H1 (cell line): ENCODE measurements around the gene PSMG2. TPM values are rescaled to one million over a fixed set of nuclear protein-coding genes. Genes with fewer than 3 reads are reported as not detected.

Experiments used
- CTCF ChIA-PET: fragments of 300-600 bp; sonication (Branson Sonifier 250); formaldehyde crosslinking; loops from one replicate; lab custom pipeline; 2021; ENCODE audit not compliant: partially characterized antibody; lab: Charles Lee
- POLR2A ChIA-PET: fragments of 300-600 bp; sonication (Branson Sonifier 250); formaldehyde crosslinking; loops from one replicate; lab custom pipeline; 2021; ENCODE audit warnings: inconsistent platforms; ENCODE audit not compliant: partially characterized antibody; lab: Charles Lee
- DNase-seq, 2 experiments: peaks; one replicate each; pipeline versions ENCODE4 v3.0.0 to v3.0.0-alpha.2; 2010 to 2022; ENCODE audit warnings: low spot score in 2 of 2, low read depth in 1 of 2, mixed read lengths in 1 of 2
- FAIRE-seq: peaks from 2 replicates; lab custom pipeline; 2011; peaks lifted over from hg19 to GRCh38; lab: Jason Lieb, UNC
- H2AFZ ChIP-seq: 2 replicates; pipeline ENCODE4 v1.8.1; 2012; ENCODE audit warnings: low read length, inconsistent platforms
- H2AK5ac ChIP-seq: 2 replicates; pipeline ENCODE4 v1.6.1; 2013; ENCODE audit warnings: low read depth, low read length
- H2BK120ac ChIP-seq: replicated peaks from 2 replicates; pipeline ENCODE3; 2013; ENCODE audit warnings: low read depth, low read length, inconsistent platforms
- H2BK12ac ChIP-seq: 2 replicates; pipeline ENCODE4 v1.6.1; 2013; ENCODE audit warnings: low read depth, low read length
- H2BK15ac ChIP-seq: 2 replicates; pipeline ENCODE4 v1.6.1; 2013; ENCODE audit warnings: low read length
- H2BK20ac ChIP-seq: 2 replicates; pipeline ENCODE4 v1.6.1; 2013; ENCODE audit warnings: low read length
- H2BK5ac ChIP-seq: 2 replicates; pipeline ENCODE4 v1.6.1; 2013; ENCODE audit warnings: low read depth, low read length
- H3K14ac ChIP-seq: 2 replicates; pipeline ENCODE4 v1.6.1; 2013; ENCODE audit warnings: inconsistent platforms; ENCODE audit not compliant: insufficient read length
- H3K18ac ChIP-seq: 2 replicates; pipeline ENCODE4 v1.6.1; 2013; ENCODE audit warnings: low read length; ENCODE audit errors: extremely low read depth
- H3K23ac ChIP-seq: 2 replicates; pipeline ENCODE4 v1.6.1; 2013; ENCODE audit warnings: inconsistent platforms; ENCODE audit not compliant: insufficient read length
- H3K23me2 ChIP-seq: 2 replicates; pipeline ENCODE4 v1.6.1; 2013; ENCODE audit warnings: low read depth, low read length
- H3K27ac ChIP-seq: 2 replicates; pipeline ENCODE4 v1.6.1; 2011; ENCODE audit warnings: low read depth, low read length, inconsistent platforms
- H3K27me3 ChIP-seq, 4 experiments: replicated peaks in 1 of 4; 1 replicate in 1 of 4; 2 replicates in 3 of 4; pipeline versions ENCODE4 v1.6.1 to v1.8.1; 2011 to 2013; ENCODE audit warnings: low read length in 3 of 4, mild to moderate bottlenecking in 3 of 4, inconsistent platforms in 2 of 4, mixed read lengths in 2 of 4, moderate library complexity in 1 of 4; ENCODE audit not compliant: control insufficient read depth in 3 of 4, insufficient read depth in 3 of 4; ENCODE audit errors: extremely low read depth in 1 of 4
- H3K36me3 ChIP-seq, 4 experiments: 2 replicates each; pipeline versions ENCODE4 v1.6.1 to v1.8.1; 2011 to 2013; ENCODE audit warnings: mild to moderate bottlenecking in 4 of 4, low read length in 3 of 4, moderate library complexity in 2 of 4, control low read depth in 1 of 4, inconsistent platforms in 1 of 4; ENCODE audit not compliant: insufficient read depth in 4 of 4, control insufficient read depth in 2 of 4
- H3K4ac ChIP-seq: replicated peaks from 2 replicates; pipeline ENCODE3; 2013; ENCODE audit warnings: low read length, low read depth, mixed read lengths, inconsistent platforms; ENCODE audit not compliant: insufficient read length
- H3K4me1 ChIP-seq, 4 experiments: replicated peaks in 1 of 4; 1 replicate in 1 of 4; 2 replicates in 3 of 4; pipeline versions ENCODE4 v1.6.1 to v1.8.1; 2011 to 2013; ENCODE audit warnings: low read length in 3 of 4, inconsistent platforms in 2 of 4, mixed read lengths in 1 of 4; ENCODE audit not compliant: insufficient read depth in 4 of 4, control insufficient read depth in 3 of 4
- H3K4me2 ChIP-seq, 2 experiments: 2 replicates each; pipeline versions ENCODE4 v1.6.1 to v1.8.1; 2011 to 2013; ENCODE audit warnings: low read depth in 2 of 2, low read length in 2 of 2, control low read depth in 1 of 2, inconsistent platforms in 1 of 2, mild to moderate bottlenecking in 1 of 2; ENCODE audit not compliant: insufficient read depth in 1 of 2
- H3K4me3 ChIP-seq, 4 experiments: fragments of 200-600, 300-600 bp in 1 of 4; sonication (generic), shearing (Covaris generic), sonication (Bioruptor Twin) in 1 of 4; 2 replicates each; pipeline versions ENCODE4 v1.5.1 to v1.8.1; 2011 to 2016; ENCODE audit warnings: low read length in 4 of 4, low read depth in 3 of 4, control low read depth in 2 of 4, inconsistent platforms in 2 of 4, mild to moderate bottlenecking in 2 of 4, mixed read lengths in 1 of 4, moderate library complexity in 1 of 4; ENCODE audit not compliant: insufficient read depth in 2 of 4; ENCODE audit errors: extremely low read depth in 1 of 4
- H3K56ac ChIP-seq: replicated peaks from 2 replicates; pipeline ENCODE3; 2013; ENCODE audit warnings: low read depth, mild to moderate bottlenecking, mixed read lengths, low read length, inconsistent platforms; ENCODE audit not compliant: insufficient read length
- H3K79me1 ChIP-seq: 2 replicates; pipeline ENCODE4 v1.6.1; 2013; ENCODE audit warnings: low read depth, low read length, control low read depth
- H3K79me2 ChIP-seq, 2 experiments: 2 replicates each; pipeline versions ENCODE4 v1.6.1 to v1.8.1; 2012 to 2013; ENCODE audit warnings: low read length in 2 of 2, mild to moderate bottlenecking in 2 of 2, inconsistent platforms in 1 of 2; ENCODE audit not compliant: insufficient read depth in 2 of 2, control insufficient read depth in 1 of 2
- H3K9ac ChIP-seq, 4 experiments: replicated peaks in 1 of 4; 1 replicate in 1 of 4; 2 replicates in 3 of 4; pipeline versions ENCODE4 v1.6.1 to v1.8.1; 2011 to 2013; ENCODE audit warnings: low read depth in 3 of 4, low read length in 3 of 4, control low read depth in 2 of 4, mild to moderate bottlenecking in 2 of 4, moderate library complexity in 2 of 4, inconsistent platforms in 1 of 4; ENCODE audit errors: extremely low read depth in 1 of 4
- H3K9me3 ChIP-seq, 2 experiments: 2 replicates each; pipeline versions ENCODE4 v1.6.1 to v1.8.1; 2012 to 2013; ENCODE audit warnings: mild to moderate bottlenecking in 2 of 2, moderate library complexity in 2 of 2, control low read depth in 1 of 2, inconsistent platforms in 1 of 2, low read depth in 1 of 2, low read length in 1 of 2, mixed read lengths in 1 of 2; ENCODE audit not compliant: insufficient read depth in 2 of 2
- H4K20me1 ChIP-seq, 2 experiments: replicated peaks in 1 of 2; 2 replicates each; pipeline versions ENCODE3 to v1.8.1; 2011 to 2013; ENCODE audit warnings: inconsistent platforms in 2 of 2, low read length in 2 of 2, mild to moderate bottlenecking in 1 of 2; ENCODE audit not compliant: insufficient read depth in 2 of 2, control insufficient read depth in 1 of 2
- H4K5ac ChIP-seq: 2 replicates; pipeline ENCODE4 v1.6.1; 2013; ENCODE audit warnings: low read length, low read depth, mixed read lengths, inconsistent platforms; ENCODE audit not compliant: insufficient read length
- H4K8ac ChIP-seq: 2 replicates; pipeline ENCODE4 v1.8.0; 2013; ENCODE audit warnings: mild to moderate bottlenecking, moderate library complexity, low read length, inconsistent platforms; ENCODE audit not compliant: insufficient read depth; ENCODE audit errors: extremely low read depth
- H4K91ac ChIP-seq: replicated peaks from 2 replicates; pipeline ENCODE3; 2013; ENCODE audit warnings: low read length, mixed read lengths, inconsistent platforms; ENCODE audit not compliant: insufficient read length
- EGR1 ChIP-seq: IDR thresholded peaks from 2 replicates; pipeline ENCODE4 v1.6.1; 2011; ENCODE audit warnings: low read depth, low read length, borderline replicate concordance
- EP300 ChIP-seq, 2 experiments: IDR thresholded peaks; 1 replicate in 1 of 2; 2 replicates in 1 of 2; pipeline ENCODE4 v1.6.1; 2011 to 2012; ENCODE audit warnings: low read depth in 2 of 2, low read length in 2 of 2, mild to moderate bottlenecking in 2 of 2, borderline replicate concordance in 1 of 2, inconsistent platforms in 1 of 2, moderate library complexity in 1 of 2
- FOSL1 ChIP-seq: IDR thresholded peaks from 2 replicates; pipeline ENCODE4 v1.6.1; 2011; ENCODE audit warnings: mild to moderate bottlenecking, low read depth, low read length, moderate library complexity; ENCODE audit not compliant: insufficient read depth
- KDM4A ChIP-seq: IDR thresholded peaks from one replicate; pipeline ENCODE4 v1.7.1; 2012; ENCODE audit warnings: low read depth, mild to moderate bottlenecking, moderate library complexity, low read length, inconsistent platforms; ENCODE audit not compliant: severe bottlenecking
- MAFK ChIP-seq: IDR thresholded peaks from 2 replicates; pipeline ENCODE4 v1.6.1; 2012; ENCODE audit warnings: low read depth, mild to moderate bottlenecking, improper control_type of control experiment, low read length
- POLR2A ChIP-seq, 2 experiments: IDR thresholded peaks; 1 replicate in 1 of 2; 2 replicates in 1 of 2; pipeline ENCODE4 v1.6.1; 2011; ENCODE audit warnings: low read depth in 2 of 2, low read length in 2 of 2, mild to moderate bottlenecking in 2 of 2; ENCODE audit errors: control extremely low read depth in 1 of 2
- RBBP5 ChIP-seq: IDR thresholded peaks from 2 replicates; pipeline ENCODE4 v1.7.1; 2012; ENCODE audit warnings: low read depth, mild to moderate bottlenecking, inconsistent platforms, low read length, moderate library complexity, borderline replicate concordance
- SAP30 ChIP-seq: fragments of 300-600 bp; sonication (generic); IDR thresholded peaks from 2 replicates; pipeline ENCODE4 v1.7.1; 2012; ENCODE audit warnings: low read length, moderate library complexity, mild to moderate bottlenecking, inconsistent platforms; ENCODE audit not compliant: insufficient read depth, insufficient replicate concordance
- SUZ12 ChIP-seq: fragments of 200-600 bp; sonication (generic); IDR thresholded peaks from 2 replicates; pipeline ENCODE4 v1.6.1; 2012; ENCODE audit warnings: mild to moderate bottlenecking, inconsistent platforms, low read length, moderate library complexity, mixed read lengths
- TCF12 ChIP-seq: IDR thresholded peaks from 2 replicates; pipeline ENCODE4 v1.6.1; 2011; ENCODE audit warnings: low read depth, mild to moderate bottlenecking, low read length
- WGBS, 2 experiments: shearing (Covaris generic) in 1 of 2; methylation state at CpG; one replicate each; pipeline versions ENCODE4 v1.1.6 to v1.1.7; 2013 to 2015; ENCODE audit warnings: low lambda C conversion rate in 2 of 2, mixed read lengths in 2 of 2, inconsistent platforms in 1 of 2, low coverage in 1 of 2, missing lambda C conversion rate in 1 of 2; ENCODE audit not compliant: insufficient replicate concordance in 2 of 2, insufficient coverage in 1 of 2, insufficient read length in 1 of 2; ENCODE audit errors: extremely low coverage in 1 of 2, missing lambda C conversion rate in 1 of 2; 5-methylcytosine and 5-hydroxymethylcytosine counted together
- polyA plus RNA-seq, 7 experiments: library from polyadenylated mRNA; depleted of rRNA in 3 of 7; stranded (reverse) in 5 of 7; unstranded in 2 of 7; fragments of >200 nt in 5 of 7; fragments of 200-250 nt in 2 of 7; gene quantifications; 1 replicate in 5 of 7; 2 replicates in 1 of 7; 4 replicates in 1 of 7; pipeline versions ENCODE4 v1.2.1 to v1.2.3, GENCODE V29; 2011 to 2013; ENCODE audit warnings: missing spikeins in 2 of 7, mixed read lengths in 2 of 7
- total RNA-seq: library from RNA; stranded (reverse); fragmentation: NEBNext Ultra II Directional; extraction: Animal tissue kit (Norgen Biotek cat#: 25700); gene quantifications from 2 replicates; pipeline ENCODE4 v1.2.1, GENCODE V29; 2021
- TF ChIP-seq, protein P1 (sequence below): IDR thresholded peaks from 2 replicates; pipeline ENCODE4 v1.6.1; 2012; ENCODE audit warnings: low read length, inconsistent platforms

Gene PSMG2
- total and polyA plus RNA-seq, 2 of the 8 experiments (the other 6 are each of a cell fraction or from before 2014, with no cell fraction given), result 52.9 to 79.3 TPM

DNA sequence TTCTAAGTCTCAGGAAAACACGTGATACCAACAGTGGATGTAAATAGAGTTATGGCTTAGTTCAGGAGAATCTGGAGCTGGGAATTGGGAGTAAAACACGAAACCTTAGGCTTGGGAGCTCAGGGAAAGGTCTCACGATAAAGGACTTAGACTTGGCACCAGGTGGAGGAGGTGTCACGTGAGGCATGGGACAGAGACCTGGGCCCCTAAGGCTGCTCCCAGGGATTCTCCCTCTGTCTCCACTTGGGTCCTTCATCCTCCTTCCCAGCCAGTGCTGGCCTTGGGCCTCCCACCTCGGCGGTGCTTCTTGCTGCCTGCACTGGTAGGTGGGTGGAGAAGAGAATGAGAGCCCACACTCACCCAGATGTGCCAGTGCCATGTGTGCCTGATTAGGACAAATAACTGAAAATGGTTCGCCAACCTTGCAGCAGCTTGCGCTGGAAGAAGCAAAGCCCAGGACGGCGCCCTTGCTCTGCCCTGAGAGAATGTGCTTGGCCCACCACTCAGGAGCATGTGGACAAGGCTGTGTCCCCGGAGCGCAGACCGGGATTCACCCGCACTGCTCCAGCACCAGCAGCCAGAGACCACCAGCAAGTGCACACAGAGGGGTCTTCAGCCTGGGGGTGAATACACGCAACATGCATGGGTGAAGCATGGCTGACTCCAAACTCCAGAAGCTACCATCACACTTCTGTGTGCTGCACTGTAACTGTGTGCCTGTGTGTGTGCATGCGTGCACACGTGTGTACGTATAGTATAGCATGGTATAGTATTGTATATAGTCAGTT is 48.1 kb downstream of the PSMG2 start:
- no peak for DNase-seq
- H3K36me3 ChIP-seq, result no peaks in the 10 kb centered on the region
- no peak overlapping the region for H3K23ac ChIP-seq
- no peak overlapping the region for H3K4me3 ChIP-seq
- H3K18ac ChIP-seq, result no peak overlapping the region
- no peak overlapping the region for H2AFZ ChIP-seq
- no peaks in the 10 kb centered on the region for H3K9me3 ChIP-seq
- H4K8ac ChIP-seq, result no peak overlapping the region
- no peak overlapping the region for H3K4ac ChIP-seq
- no peaks in the 10 kb centered on the region for H3K4me1 ChIP-seq
- H4K91ac ChIP-seq, result no peak overlapping the region
- H3K27ac ChIP-seq, result no peak overlapping the region
- H2BK15ac ChIP-seq, result no peak overlapping the region
- no peaks in the 10 kb centered on the region for H3K79me2 ChIP-seq
- no peak overlapping the region for H2BK12ac ChIP-seq
- H4K5ac ChIP-seq, result no peak overlapping the region
- H4K20me1 ChIP-seq, result peaks cover 0 to 1% of the 10 kb centered on the region in 2 experiments
- H2BK20ac ChIP-seq, result no peak overlapping the region
- no peaks in the 10 kb centered on the region for H3K79me1 ChIP-seq
- ChIA-PET POLR2A (no interaction called here), CTCF (interaction anchor here (1.0 to 1.8 kb wide), 4 partner anchors 20 to 183 kb away, joined by 3 to 9 read pairs (median 4); no protein-coding TSS in a partner anchor)
- WGBS, 2 experiments, result 91% methylated on average over 18 of the region's 18 CpGs; no CpG with 5 or more reads in 1 of the 2 experiments
- no peaks in the 10 kb centered on the region for H3K23me2 ChIP-seq
- H3K4me2 ChIP-seq, result no peak overlapping the region
- no peak overlapping the region for H2BK120ac ChIP-seq
- no peak overlapping the region for H2BK5ac ChIP-seq
- no peak for FAIRE-seq
- H3K27me3 ChIP-seq, result no peaks in the 10 kb centered on the region
- H3K56ac ChIP-seq, result no peak overlapping the region
- H3K14ac ChIP-seq, result no peak overlapping the region
- no peak overlapping the region; a peak in 1 of 7 replicates for H3K9ac ChIP-seq
- H2AK5ac ChIP-seq, result no peak overlapping the region
- TF ChIP-seq, protein P1, sequence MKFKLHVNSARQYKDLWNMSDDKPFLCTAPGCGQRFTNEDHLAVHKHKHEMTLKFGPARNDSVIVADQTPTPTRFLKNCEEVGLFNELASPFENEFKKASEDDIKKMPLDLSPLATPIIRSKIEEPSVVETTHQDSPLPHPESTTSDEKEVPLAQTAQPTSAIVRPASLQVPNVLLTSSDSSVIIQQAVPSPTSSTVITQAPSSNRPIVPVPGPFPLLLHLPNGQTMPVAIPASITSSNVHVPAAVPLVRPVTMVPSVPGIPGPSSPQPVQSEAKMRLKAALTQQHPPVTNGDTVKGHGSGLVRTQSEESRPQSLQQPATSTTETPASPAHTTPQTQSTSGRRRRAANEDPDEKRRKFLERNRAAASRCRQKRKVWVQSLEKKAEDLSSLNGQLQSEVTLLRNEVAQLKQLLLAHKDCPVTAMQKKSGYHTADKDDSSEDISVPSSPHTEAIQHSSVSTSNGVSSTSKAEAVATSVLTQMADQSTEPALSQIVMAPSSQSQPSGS, result no peak
- TF ChIP-seq SAP30 (no peak), KDM4A (no peak), EP300 (IDR thresholded peaks at IDR 0.05; ENCODE audit: borderline replicate concordance in 1 of 2, low read depth in 2 of 2, low read length in 2 of 2) (no peak), FOSL1 (no peak), POLR2A (IDR thresholded peaks at IDR 0.05; ENCODE audit: control extremely low read depth in 1 of 2, low read depth in 2 of 2, low read length in 2 of 2) (no peak), SUZ12 (no peak), MAFK (no peak), EGR1 (no peak), RBBP5 (no peak), TCF12 (no peak)
